Left cardiac atrium (tissue), 4 donors: ENCODE measurements around the gene KIAA1217. TPM values are rescaled to one million over a fixed set of nuclear protein-coding genes. Genes with fewer than 3 reads are reported as not detected.
A peak's percentile ranks its signal among the peaks of the same experiment; 100 is the strongest.

Source experiments
- ATAC-seq, 2 donors: fragments of 200-7000 bp; cut with Tn5 transposase; one replicate each; pipeline ENCODE4 v1.9.1; 2020; ENCODE audit warnings: mild to moderate bottlenecking in 2 of 2, moderate library complexity in 2 of 2
- DNase-seq: peaks from one replicate; pipeline ENCODE4 v3.0.0-alpha.2; 2020
- intact Hi-C, 2 donors: fragments of 100-400 bp; cut with DNase I; formaldehyde crosslinking; loops; one replicate each; pipeline versions ENCODE4 v1.14.1 to v1.15.1; 2022 to 2023
- total RNA-seq, 2 donors: library from RNA; stranded (reverse); fragmentation: NEBNext Ultra II Directional; extraction: Animal tissue kit (Norgen Biotek cat#: 25700); gene quantifications; one replicate each; pipeline ENCODE4 v1.2.1, GENCODE V29; 2021
- donor health status: DM: no; HTN: yes; CAD: no.
- donor health status: DM: no; HTN: yes; CAD: no; lungs with severe emphysema.
- donor health status: DM: yes; HTN: yes; CAD: no.
- donor health status: Dilated cardiomyopathy.

The KIAA1217 gene
- total RNA-seq, 2 donors from 2014 or later: 19.5 to 32.6 TPM

- DNase-seq (no peak), ATAC-seq (no peak)
- intact Hi-C loops: no loop called here
Measured at GRCh38 chr10:24238519-24239247, 29.7 kb downstream of the KIAA1217 start.

DNA sequence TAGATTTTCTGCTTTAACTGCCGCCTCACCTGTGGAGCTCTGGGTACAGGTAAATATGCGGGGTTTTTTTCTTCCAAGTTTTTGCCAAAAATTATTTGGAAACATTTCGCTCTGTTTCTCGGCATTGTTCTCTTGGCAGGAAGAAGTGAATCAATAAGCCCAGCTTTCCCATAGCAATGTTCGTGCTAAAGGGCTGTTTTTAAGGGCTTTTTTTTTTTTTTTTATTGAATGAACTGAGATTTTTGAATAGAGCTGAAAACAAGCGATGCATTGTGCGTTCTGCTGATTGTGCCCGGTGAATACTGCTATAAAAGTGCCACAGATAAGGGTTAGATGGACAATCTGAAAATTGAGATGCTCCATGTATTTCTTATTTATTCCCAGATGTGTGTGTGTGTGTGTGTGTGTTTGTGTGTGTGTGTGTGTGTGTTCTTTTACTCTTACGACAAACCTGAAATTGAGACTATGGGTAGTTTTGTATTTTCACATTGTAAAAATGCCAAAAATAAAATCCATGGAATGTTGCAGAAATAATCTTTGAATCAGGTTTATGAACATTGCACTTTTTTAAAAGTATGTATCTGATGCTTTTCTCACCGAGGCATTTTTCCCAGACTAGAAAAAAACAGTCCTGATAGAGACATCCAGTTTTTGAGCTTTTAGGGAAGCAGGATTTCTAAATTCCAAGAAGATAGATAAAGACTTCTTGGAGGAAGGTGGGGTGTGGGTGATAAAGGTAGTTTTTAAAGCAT, 30.5 kb downstream of the KIAA1217 start:
- intact Hi-C loops: no loop called here
- no peak for DNase-seq
- no peak for ATAC-seq

GRCh38 chr10:24240041-24240751, 31.3 kb downstream of the KIAA1217 start:
- intact Hi-C loops: no loop called here
- DNase-seq (no peak), ATAC-seq (no peak)

DNA sequence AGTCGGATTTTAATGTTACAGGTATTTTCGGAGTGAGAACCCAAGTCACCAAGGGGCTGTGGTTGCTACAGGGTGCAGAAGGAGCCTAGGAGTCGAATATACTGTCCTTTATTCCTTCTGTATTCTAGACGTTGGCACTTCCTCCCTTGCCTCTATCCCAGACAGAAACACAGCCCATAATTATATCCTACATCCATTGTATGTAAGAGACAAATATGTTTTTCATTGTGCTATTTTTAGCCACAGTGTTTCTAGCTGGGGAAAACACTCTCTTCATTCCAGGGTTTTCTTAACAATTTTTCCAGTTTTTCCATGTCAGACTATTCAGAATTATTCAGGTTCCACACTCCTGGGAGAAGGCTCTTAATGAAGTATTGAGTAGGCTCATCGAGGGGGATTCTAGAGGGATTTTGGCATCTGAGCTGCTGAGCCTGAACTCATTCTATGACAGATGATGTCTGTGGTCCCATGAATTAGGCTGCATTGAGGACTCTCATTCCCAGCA, 32.6 kb downstream of the KIAA1217 start:
- intact Hi-C loops: no loop called here
- ATAC-seq (no peak), DNase-seq (no peak)

DNA sequence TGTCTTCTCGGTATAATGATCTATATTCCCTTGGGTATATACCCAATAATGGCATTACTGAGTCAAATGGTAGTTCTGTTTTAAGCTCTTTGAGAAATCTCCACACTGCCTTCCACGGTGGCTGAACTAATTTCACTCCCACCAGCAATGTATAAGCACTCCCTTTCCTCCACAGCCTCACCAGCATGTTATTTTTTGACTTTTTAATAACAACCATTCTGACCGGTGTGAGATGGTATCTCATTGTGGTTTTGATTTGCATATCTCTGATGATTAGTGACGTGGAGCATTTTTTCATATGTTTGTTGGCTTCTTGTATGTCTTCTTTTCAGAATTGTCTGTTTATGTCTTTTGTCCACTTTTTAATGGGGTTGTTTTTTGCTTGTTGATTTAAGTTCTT, 33.6 kb downstream of the KIAA1217 start:
- intact Hi-C loops: no loop called here

GRCh38 chr10:24246365-24246764, 37.4 kb downstream of the KIAA1217 start:
- ATAC-seq (no peak), DNase-seq (no peak)
- intact Hi-C loops: no loop called here

More for the DNA sequence above, 33.6 kb downstream of the KIAA1217 start:
- ATAC-seq (no peak), DNase-seq (no peak)

DNA sequence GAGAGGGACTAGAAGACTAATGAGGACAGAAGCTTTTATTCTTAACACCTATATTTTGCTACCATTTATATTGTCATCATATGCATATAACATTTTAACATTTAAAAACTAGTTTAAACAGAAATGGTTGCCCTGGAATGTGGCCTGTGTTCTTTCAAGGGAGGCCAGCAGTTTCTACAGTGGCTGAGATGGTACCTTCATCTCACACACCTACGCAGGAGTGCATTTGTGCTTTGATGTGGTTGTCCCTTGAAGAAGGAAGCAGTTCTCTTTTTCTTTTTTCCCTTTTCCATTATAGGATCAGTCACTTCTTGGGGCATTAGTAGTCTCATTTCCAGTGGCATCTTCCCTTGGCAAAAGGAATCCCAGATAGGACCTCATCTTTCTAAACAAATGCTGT, 38.9 kb downstream of the KIAA1217 start:
- DNase-seq (no peak), ATAC-seq (no peak)
- intact Hi-C loops: no loop called here

- ATAC-seq: peak; percentile 38 to 86
- intact Hi-C loops: no loop called here
Measured at GRCh38 chr10:24249829-24250415, 41.0 kb downstream of the KIAA1217 start.

DNA sequence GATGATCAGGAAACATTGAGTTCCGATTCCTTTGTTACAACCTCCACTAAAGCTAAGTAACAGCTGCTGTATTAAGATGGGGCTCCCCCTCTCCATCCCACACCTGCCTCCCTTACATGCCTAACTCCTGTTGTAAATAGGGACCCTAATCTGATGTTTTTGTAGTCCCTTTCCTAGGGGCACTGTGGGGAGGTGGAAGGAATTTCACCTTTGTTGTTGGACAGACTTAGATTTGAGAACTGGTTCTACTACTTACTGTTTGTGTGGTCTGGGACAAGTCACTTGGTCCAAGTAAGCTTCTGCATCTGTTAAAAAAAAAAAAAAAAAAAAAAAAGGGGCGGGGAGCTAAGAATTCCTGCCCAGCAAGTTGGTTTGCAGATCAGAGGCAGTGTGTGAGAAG, 42.6 kb downstream of the KIAA1217 start:
- DNase-seq: no peak
- intact Hi-C loops: no loop called here
- ATAC-seq: no peak

More at GRCh38 chr10:24249829-24250415, 41.0 kb downstream of the KIAA1217 start:
- no peak for DNase-seq

DNA sequence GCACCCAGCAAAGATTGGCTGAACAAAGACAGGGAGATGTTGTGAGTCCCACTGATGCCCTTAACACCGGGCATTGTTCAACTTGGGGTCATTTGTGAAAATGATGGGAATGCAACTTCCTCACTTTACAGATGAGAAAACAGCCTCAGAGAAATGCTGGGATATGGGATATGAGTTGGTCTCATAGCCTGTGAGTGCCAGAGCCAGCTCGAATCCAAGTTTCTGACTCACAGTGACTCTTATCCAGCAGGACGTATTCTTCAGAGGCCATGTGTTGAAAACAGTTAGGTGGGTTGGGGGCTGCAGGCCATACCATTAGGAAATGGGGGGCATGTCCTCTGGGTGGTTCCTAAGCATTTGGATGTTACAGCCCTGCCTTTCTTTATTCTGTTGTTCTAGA, 45.2 kb downstream of the KIAA1217 start:
- DNase-seq (no peak), ATAC-seq (peak in 1 of 2 donors; percentile 31)
- intact Hi-C loops: no loop called here

DNA sequence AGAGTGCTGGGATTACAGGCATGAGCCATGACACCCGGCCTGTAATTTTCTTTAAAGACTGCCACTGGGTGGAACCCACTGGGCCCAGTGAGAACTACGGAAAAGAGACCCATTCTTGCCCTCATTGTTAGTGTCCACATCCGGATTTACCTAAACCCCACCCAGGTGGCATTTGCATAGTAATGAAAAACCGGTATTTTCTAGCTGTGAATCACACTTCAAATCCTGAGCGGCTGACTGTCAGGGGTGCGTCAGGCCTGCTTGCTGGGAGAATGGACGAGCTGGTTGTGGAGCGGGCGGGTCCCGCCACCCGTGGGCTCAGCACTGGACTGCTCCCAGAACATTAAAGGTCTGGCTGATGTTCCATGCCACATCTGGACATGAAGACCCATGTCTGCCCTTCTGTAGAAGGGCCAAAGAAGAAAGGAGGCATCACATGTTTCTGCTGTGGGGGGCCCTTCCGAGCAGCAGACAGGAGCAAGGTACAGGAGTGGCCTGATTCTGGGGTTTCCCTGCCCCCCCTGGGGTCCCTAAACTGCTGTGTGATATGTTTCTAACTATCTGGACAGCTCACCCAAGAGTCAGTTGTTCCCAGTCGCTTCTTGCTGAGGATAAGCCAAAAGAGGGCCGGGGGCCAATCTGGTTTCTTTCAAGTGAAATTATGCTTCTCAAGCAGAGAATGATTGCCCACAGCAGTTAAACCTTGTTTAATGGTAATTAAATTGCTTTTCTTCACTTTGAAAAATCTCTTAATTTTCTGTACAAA, 46.4 kb downstream of the KIAA1217 start:
- ATAC-seq (peak; percentile 39 to 40), DNase-seq (no peak)
- intact Hi-C loops: no loop called here

- peak; percentile 72 to 83 for ATAC-seq
Measured at GRCh38 chr10:24255881-24256311, 47.0 kb downstream of the KIAA1217 start.

GRCh38 chr10:24256619-24257107, 47.7 kb downstream of the KIAA1217 start:
- ATAC-seq: peak in 1 of 2 donors; percentile 9
- intact Hi-C loops: no loop called here
- DNase-seq: no peak

More at GRCh38 chr10:24255881-24256311, 47.0 kb downstream of the KIAA1217 start:
- peak; percentile 50 for DNase-seq
- intact Hi-C loops: no loop called here

DNA sequence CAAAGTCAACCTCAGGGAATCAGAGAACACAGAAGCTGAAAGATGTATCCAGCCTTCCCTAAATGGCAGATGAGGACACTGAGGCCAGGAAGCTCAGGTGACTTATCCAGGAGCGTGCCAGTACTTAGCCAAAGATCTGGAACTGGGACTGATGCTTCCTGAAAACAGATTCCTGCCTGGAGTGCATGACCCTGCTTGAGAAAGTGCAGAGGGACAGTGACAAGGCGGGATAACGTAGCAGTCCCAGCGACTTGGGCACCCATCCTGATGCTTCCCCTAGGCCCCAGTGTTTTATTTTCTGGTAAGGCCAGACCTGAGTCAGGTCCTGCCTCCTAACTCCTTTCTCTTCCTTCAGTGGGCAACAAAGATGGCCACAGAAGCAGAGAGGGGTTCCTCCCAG, 48.6 kb downstream of the KIAA1217 start:
- ATAC-seq: no peak
- DNase-seq: no peak
- intact Hi-C loops: no loop called here

DNA sequence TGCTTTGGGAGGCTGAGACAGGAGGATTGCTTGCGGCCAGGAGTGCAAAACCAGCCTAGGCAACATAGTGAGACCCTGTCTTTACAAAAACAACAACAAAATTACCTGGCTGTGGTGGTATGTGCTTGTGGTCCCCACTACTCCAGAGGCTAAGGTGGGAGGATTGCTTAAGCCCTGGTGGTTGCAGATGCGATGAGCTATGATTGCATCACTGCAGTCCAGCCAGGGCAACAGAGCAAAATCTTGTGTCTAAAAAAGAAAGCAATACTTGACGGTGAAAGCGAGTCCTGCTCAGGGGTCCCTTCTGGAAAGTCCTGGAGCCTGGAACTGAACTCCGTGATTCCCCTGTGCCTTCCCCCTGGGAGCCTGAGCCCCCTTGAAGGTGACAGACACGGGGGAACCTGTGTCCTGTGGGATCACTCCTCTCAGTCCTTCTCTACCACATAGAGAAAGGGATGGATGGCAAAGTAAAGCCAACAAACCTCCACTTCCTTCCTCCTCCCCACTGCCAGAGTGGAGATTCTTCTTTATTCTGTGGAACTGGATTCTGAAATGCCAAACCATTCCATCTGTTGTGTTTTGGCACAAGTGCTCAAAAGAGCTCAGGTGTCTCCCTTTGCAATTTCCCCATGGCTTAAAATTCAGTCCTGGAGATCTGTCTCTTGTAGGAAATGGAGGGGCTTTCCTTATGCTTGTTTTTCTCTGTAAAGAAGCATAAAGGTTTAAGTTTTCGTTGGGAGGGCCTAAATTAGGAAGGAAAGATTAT, 50.6 kb downstream of the KIAA1217 start:
- no peak for DNase-seq
- no peak for ATAC-seq
- intact Hi-C loops: no loop called here

DNA sequence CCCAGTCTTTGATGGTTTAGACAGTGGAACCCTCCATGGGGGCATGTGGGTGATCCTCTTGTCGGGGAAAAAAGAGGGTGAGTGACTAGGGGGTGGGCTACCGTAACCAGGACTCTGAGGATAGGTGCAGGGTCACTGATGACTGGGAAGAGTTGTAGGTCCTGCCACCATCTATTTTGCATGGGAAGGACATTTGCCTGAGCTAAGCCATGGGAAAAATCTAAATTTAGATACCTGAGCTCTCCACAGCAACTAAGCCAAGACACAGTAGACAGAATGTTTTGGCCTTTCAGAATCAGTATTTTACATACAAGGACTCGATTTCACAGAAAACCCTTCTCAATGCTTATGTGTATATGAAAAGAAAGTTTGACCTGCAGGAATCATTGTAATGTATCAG, 52.7 kb downstream of the KIAA1217 start:
- DNase-seq (no peak), ATAC-seq (peak; percentile 55 to 56)
- intact Hi-C loops: no loop called here

- DNase-seq: no peak
Measured at GRCh38 chr10:24262929-24263590, 54.1 kb downstream of the KIAA1217 start.

More at GRCh38 chr10:24262929-24263590, 54.1 kb downstream of the KIAA1217 start:
- intact Hi-C loops: no loop called here
- ATAC-seq: peak in 1 of 2 donors; percentile 49
